HEK293 (cell line): Measurements from ENCODE around the gene NAGPA.

ENCODE experiments used
- CTCF ChIA-PET: fragments of 350-600 bp; formaldehyde crosslinking; extraction: SDS; loops from one replicate; lab custom pipeline; 2021; ENCODE audit warnings: antibody characterized with exemption; lab: Yijun Ruan, JAX
- POLR2A ChIA-PET: fragments of 300-600 bp; formaldehyde crosslinking; extraction: SDS; loops from one replicate; lab custom pipeline; 2020; ENCODE audit warnings: antibody characterized with exemption, inconsistent platforms; lab: Yijun Ruan, JAX
- H3K27ac ChIP-seq: fragments of 200-500 bp; sonication (Bioruptor generic); 2 replicates; pipeline ENCODE4 v1.5.1; 2014; ENCODE audit warnings: low read depth, low read length, control low read depth, inconsistent platforms; ENCODE audit errors: extremely low read depth
- H3K36me3 ChIP-seq, 2 experiments: fragments of 200-500 bp in 1 of 2; sonication (Bioruptor generic) in 1 of 2; 1 replicate in 1 of 2; 2 replicates in 1 of 2; pipeline ENCODE4 v1.5.1; 2014 to 2017; ENCODE audit warnings: inconsistent platforms in 2 of 2, low read length in 2 of 2; ENCODE audit not compliant: control insufficient read depth in 2 of 2, insufficient read depth in 1 of 2
- H3K4me1 ChIP-seq: fragments of 200-500 bp; sonication (Bioruptor generic); 2 replicates; pipeline ENCODE4 v1.5.1; 2014; ENCODE audit warnings: mild to moderate bottlenecking, low read length, inconsistent platforms; ENCODE audit not compliant: control insufficient read depth, insufficient read depth
- H3K4me3 ChIP-seq: 2 replicates; pipeline ENCODE4 v1.5.1; 2011; ENCODE audit warnings: low read depth, mild to moderate bottlenecking, control low read depth, low read length, moderate library complexity
- H3K9me3 ChIP-seq: fragments of 200-500 bp; sonication (Bioruptor generic); 2 replicates; pipeline ENCODE4 v1.5.1; 2014; ENCODE audit warnings: low read depth, low read length, inconsistent platforms; ENCODE audit not compliant: control insufficient read depth, insufficient read depth
- KLF7 ChIP-seq: fragments of 450-650 bp; formaldehyde crosslinking; IDR thresholded peaks from 2 replicates; pipeline ENCODE4 v1.5.1; 2016; ENCODE audit warnings: missing biosample characterization, missing genetic modification characterization, borderline replicate concordance
- PRDM6 ChIP-seq: fragments of 450-650 bp; formaldehyde crosslinking; IDR thresholded peaks from 2 replicates; pipeline ENCODE4 v1.5.1; 2017; ENCODE audit warnings: missing biosample characterization, missing genetic modification characterization
- ZBTB11 ChIP-seq: fragments of 450-650 bp; formaldehyde crosslinking; conservative IDR thresholded peaks from 2 replicates; pipeline ENCODE4 v1.5.1; 2016; ENCODE audit warnings: low read depth, missing biosample characterization, missing genetic modification characterization
- ZNF169 ChIP-seq: fragments of 450-650 bp; formaldehyde crosslinking; IDR thresholded peaks from 2 replicates; pipeline ENCODE4 v1.5.1; 2016; ENCODE audit warnings: missing biosample characterization, missing genetic modification characterization
- ZNF223 ChIP-seq: fragments of 450-650 bp; formaldehyde crosslinking; IDR thresholded peaks from 2 replicates; pipeline ENCODE4 v1.5.1; 2016; ENCODE audit warnings: missing biosample characterization, missing genetic modification characterization
- ZNF274 ChIP-seq, 2 experiments: fragments of 200-500 bp in 1 of 2; fragments of 450-650 bp in 1 of 2; sonication (Bioruptor generic) in 1 of 2; formaldehyde crosslinking in 1 of 2; IDR thresholded peaks; 2 replicates each; pipeline versions ENCODE4 v1.5.1 to v1.6.1; 2014 to 2016; ENCODE audit warnings: borderline replicate concordance in 1 of 2, inconsistent platforms in 1 of 2, low read length in 1 of 2, missing biosample characterization in 1 of 2, missing genetic modification characterization in 1 of 2
- ZNF302 ChIP-seq: fragments of 450-650 bp; formaldehyde crosslinking; IDR thresholded peaks from 2 replicates; pipeline ENCODE4 v1.5.1; 2016; ENCODE audit warnings: missing biosample characterization, missing genetic modification characterization, low read depth
- ZNF514 ChIP-seq: fragments of 450-650 bp; formaldehyde crosslinking; IDR thresholded peaks from 2 replicates; pipeline ENCODE4 v1.5.1; 2016; ENCODE audit warnings: missing biosample characterization, missing genetic modification characterization
- ZNF530 ChIP-seq: fragments of 450-650 bp; formaldehyde crosslinking; IDR thresholded peaks from 2 replicates; pipeline ENCODE4 v1.5.1; 2016; ENCODE audit warnings: low read depth, missing biosample characterization, missing genetic modification characterization
- ZNF544 ChIP-seq: fragments of 450-650 bp; formaldehyde crosslinking; IDR thresholded peaks from 2 replicates; pipeline ENCODE4 v1.5.0; 2017; ENCODE audit warnings: missing biosample characterization, missing genetic modification characterization
- ZNF596 ChIP-seq: fragments of 450-650 bp; IDR thresholded peaks from 2 replicates; pipeline ENCODE4 v1.5.0; 2018; ENCODE audit warnings: missing biosample characterization, mild to moderate bottlenecking, missing genetic modification characterization, moderate library complexity
- ZNF623 ChIP-seq: fragments of 450-650 bp; formaldehyde crosslinking; IDR thresholded peaks from 2 replicates; pipeline ENCODE4 v1.5.1; 2016; ENCODE audit warnings: missing biosample characterization, missing genetic modification characterization
- ZNF707 ChIP-seq: fragments of 450-650 bp; formaldehyde crosslinking; IDR thresholded peaks from 2 replicates; pipeline ENCODE4 v1.5.1; 2016; ENCODE audit warnings: missing biosample characterization, missing genetic modification characterization
- TF ChIP-seq, protein P1 (sequence below): fragments of 450-650 bp; formaldehyde crosslinking; IDR thresholded peaks from 2 replicates; pipeline ENCODE4 v1.5.1; 2016; ENCODE audit warnings: missing biosample characterization, missing genetic modification characterization
- TF ChIP-seq, protein P2 (sequence below): fragments of 450-650 bp; formaldehyde crosslinking; IDR thresholded peaks from 2 replicates; pipeline ENCODE4 v1.5.1; 2016; ENCODE audit warnings: missing biosample characterization, missing genetic modification characterization, borderline replicate concordance
- TF ChIP-seq, protein P3 (sequence below): fragments of 450-650 bp; formaldehyde crosslinking; IDR thresholded peaks from 2 replicates; pipeline ENCODE4 v1.5.0; 2017; ENCODE audit warnings: missing biosample characterization, missing genetic modification characterization, borderline replicate concordance
- TF ChIP-seq, protein P4 (sequence below): fragments of 450-650 bp; formaldehyde crosslinking; IDR thresholded peaks from 2 replicates; pipeline ENCODE4 v1.5.1; 2017; ENCODE audit warnings: missing biosample characterization, missing genetic modification characterization

The NAGPA gene

GRCh38 chr16:5001986-5002385 is 31.7 kb downstream of the NAGPA start:
- Histone ChIP-seq H3K36me3 (no peaks in the 10 kb centered on the region), H3K4me1 (no peaks in the 10 kb centered on the region), H3K4me3 (no peak overlapping the region), H3K9me3 (no peaks in the 10 kb centered on the region), H3K27ac (no peak overlapping the region)
- ChIA-PET POLR2A (no interaction called here), CTCF (no interaction called here)
- TF ChIP-seq ZNF302 (tag by site-specific recombination) (no peak), ZNF169 (tag by site-specific recombination) (no peak)
- TF ChIP-seq, all 188 proteins: peak for 0

GRCh38 chr16:5001571-5001970 is 32.2 kb downstream of the NAGPA start:
- ChIA-PET CTCF (no interaction called here), POLR2A (interaction anchor here (0.7 kb wide), 1 partner anchor 236 kb away, joined by 11 read pairs; no protein-coding TSS in a partner anchor)
- Histone ChIP-seq H3K4me3 (no peak overlapping the region), H3K36me3 (no peaks in the 10 kb centered on the region), H3K27ac (no peak overlapping the region), H3K4me1 (no peaks in the 10 kb centered on the region), H3K9me3 (no peaks in the 10 kb centered on the region)
- TF ChIP-seq ZNF544 (tag by site-specific recombination): no peak
- no peak for TF ChIP-seq ZNF707
- TF ChIP-seq ZNF274 (IDR thresholded peaks at IDR 0.05; ENCODE audit: low read length): no peak
- no peak for TF ChIP-seq ZNF274 (tag by site-specific recombination; IDR thresholded peaks at IDR 0.05; ENCODE audit: borderline replicate concordance)
- no peak for TF ChIP-seq ZNF514 (tag by site-specific recombination)
- TF ChIP-seq PRDM6 (tag by site-specific recombination): no peak
- TF ChIP-seq, protein P1, sequence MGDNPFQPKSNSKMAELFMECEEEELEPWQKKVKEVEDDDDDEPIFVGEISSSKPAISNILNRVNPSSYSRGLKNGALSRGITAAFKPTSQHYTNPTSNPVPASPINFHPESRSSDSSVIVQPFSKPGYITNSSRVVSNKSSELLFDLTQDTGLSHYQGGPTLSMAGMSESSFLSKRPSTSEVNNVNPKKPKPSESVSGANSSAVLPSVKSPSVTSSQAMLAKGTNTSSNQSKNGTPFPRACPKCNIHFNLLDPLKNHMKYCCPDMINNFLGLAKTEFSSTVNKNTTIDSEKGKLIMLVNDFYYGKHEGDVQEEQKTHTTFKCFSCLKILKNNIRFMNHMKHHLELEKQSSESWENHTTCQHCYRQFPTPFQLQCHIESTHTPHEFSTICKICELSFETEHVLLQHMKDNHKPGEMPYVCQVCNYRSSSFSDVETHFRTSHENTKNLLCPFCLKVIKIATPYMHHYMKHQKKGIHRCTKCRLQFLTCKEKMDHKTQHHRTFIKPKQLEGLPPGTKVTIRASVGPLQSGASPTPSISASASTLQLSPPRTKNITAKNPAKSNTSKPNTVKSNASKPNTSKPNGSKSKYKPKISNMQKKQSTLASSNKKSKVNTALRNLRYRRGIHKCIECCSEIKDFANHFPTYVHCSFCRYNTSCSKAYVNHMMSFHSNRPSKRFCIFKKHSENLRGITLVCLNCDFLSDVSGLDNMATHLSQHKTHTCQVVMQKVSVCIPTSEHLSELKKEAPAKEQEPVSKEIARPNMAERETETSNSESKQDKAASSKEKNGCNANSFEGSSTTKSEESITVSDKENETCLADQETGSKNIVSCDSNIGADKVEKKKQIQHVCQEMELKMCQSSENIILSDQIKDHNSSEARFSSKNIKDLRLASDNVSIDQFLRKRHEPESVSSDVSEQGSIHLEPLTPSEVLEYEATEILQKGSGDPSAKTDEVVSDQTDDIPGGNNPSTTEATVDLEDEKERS: no peak
- TF ChIP-seq, protein P2, sequence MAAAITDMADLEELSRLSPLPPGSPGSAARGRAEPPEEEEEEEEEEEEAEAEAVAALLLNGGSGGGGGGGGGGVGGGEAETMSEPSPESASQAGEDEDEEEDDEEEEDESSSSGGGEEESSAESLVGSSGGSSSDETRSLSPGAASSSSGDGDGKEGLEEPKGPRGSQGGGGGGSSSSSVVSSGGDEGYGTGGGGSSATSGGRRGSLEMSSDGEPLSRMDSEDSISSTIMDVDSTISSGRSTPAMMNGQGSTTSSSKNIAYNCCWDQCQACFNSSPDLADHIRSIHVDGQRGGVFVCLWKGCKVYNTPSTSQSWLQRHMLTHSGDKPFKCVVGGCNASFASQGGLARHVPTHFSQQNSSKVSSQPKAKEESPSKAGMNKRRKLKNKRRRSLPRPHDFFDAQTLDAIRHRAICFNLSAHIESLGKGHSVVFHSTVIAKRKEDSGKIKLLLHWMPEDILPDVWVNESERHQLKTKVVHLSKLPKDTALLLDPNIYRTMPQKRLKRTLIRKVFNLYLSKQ (tag by site-specific recombination): no peak
- TF ChIP-seq, protein P3, sequence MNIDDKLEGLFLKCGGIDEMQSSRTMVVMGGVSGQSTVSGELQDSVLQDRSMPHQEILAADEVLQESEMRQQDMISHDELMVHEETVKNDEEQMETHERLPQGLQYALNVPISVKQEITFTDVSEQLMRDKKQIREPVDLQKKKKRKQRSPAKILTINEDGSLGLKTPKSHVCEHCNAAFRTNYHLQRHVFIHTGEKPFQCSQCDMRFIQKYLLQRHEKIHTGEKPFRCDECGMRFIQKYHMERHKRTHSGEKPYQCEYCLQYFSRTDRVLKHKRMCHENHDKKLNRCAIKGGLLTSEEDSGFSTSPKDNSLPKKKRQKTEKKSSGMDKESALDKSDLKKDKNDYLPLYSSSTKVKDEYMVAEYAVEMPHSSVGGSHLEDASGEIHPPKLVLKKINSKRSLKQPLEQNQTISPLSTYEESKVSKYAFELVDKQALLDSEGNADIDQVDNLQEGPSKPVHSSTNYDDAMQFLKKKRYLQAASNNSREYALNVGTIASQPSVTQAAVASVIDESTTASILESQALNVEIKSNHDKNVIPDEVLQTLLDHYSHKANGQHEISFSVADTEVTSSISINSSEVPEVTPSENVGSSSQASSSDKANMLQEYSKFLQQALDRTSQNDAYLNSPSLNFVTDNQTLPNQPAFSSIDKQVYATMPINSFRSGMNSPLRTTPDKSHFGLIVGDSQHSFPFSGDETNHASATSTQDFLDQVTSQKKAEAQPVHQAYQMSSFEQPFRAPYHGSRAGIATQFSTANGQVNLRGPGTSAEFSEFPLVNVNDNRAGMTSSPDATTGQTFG (tag by site-specific recombination): no peak
- TF ChIP-seq, protein P4, sequence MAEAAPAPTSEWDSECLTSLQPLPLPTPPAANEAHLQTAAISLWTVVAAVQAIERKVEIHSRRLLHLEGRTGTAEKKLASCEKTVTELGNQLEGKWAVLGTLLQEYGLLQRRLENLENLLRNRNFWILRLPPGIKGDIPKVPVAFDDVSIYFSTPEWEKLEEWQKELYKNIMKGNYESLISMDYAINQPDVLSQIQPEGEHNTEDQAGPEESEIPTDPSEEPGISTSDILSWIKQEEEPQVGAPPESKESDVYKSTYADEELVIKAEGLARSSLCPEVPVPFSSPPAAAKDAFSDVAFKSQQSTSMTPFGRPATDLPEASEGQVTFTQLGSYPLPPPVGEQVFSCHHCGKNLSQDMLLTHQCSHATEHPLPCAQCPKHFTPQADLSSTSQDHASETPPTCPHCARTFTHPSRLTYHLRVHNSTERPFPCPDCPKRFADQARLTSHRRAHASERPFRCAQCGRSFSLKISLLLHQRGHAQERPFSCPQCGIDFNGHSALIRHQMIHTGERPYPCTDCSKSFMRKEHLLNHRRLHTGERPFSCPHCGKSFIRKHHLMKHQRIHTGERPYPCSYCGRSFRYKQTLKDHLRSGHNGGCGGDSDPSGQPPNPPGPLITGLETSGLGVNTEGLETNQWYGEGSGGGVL: no peak
- no peak for TF ChIP-seq KLF7 (tag by site-specific recombination)
- no peak for TF ChIP-seq ZNF223 (tag by site-specific recombination)
- no peak for TF ChIP-seq ZBTB11 (tag by site-specific recombination)
- TF ChIP-seq ZNF530 (tag by site-specific recombination): no peak
- TF ChIP-seq ZNF596 (tag by site-specific recombination): no peak
- TF ChIP-seq ZNF623 (tag by site-specific recombination): no peak
